MCF 10A (cell line): ENCODE measurements around the gene PAIP2B. TPM values are rescaled to one million over a fixed set of nuclear protein-coding genes. Genes with fewer than 3 reads are reported as not detected.
A peak's percentile ranks its signal among the peaks of the same experiment; 100 is the strongest.

Experiments
- BruUV-seq: library from RNA; stranded (reverse); fragments of 400-500 nt; replicated peaks from 2 replicates; lab custom pipeline; 2021; lab: Mats Ljungman, UMichigan
- CTCF ChIA-PET: fragments of 300-600 bp; sonication (Branson Sonifier 250); formaldehyde crosslinking; extraction: SDS; loops from one replicate; lab custom pipeline; 2021; ENCODE audit warnings: antibody characterized with exemption, inconsistent platforms; lab: Yijun Ruan, JAX
- POLR2A ChIA-PET: fragments of 300-600, 350-650 bp; sonication (Branson Sonifier 250); formaldehyde crosslinking; extraction: SDS; loops from one replicate; lab custom pipeline; 2020; ENCODE audit warnings: antibody characterized with exemption, inconsistent platforms; lab: Yijun Ruan, JAX
- DNase-seq: peaks from one replicate; pipeline ENCODE4 v3.0.0-alpha.2; 2018; ENCODE audit not compliant: unreplicated experiment
- H3K27ac Mint-ChIP-seq: one replicate; pipeline ENCODE4 v1.8.0; 2022; ENCODE audit warnings: mild to moderate bottlenecking, low read depth, mixed read lengths; ENCODE audit not compliant: unreplicated experiment
- H3K27me3 Mint-ChIP-seq: one replicate; pipeline ENCODE4 v1.8.0; 2022; ENCODE audit warnings: mixed read lengths; ENCODE audit not compliant: insufficient read depth, unreplicated experiment
- H3K36me3 Mint-ChIP-seq: one replicate; pipeline ENCODE4 v1.8.0; 2022; ENCODE audit warnings: mild to moderate bottlenecking, moderate library complexity, mixed read lengths; ENCODE audit not compliant: insufficient read depth, unreplicated experiment
- H3K4me1 Mint-ChIP-seq: one replicate; pipeline ENCODE4 v1.8.0; 2022; ENCODE audit warnings: mixed read lengths; ENCODE audit not compliant: insufficient read depth, unreplicated experiment
- H3K4me3 Mint-ChIP-seq: one replicate; pipeline ENCODE4 v1.8.0; 2022; ENCODE audit warnings: mild to moderate bottlenecking, moderate library complexity, mixed read lengths; ENCODE audit not compliant: unreplicated experiment
- H3K9me3 Mint-ChIP-seq: one replicate; pipeline ENCODE4 v1.8.0; 2022; ENCODE audit warnings: mixed read lengths; ENCODE audit not compliant: unreplicated experiment
- intact Hi-C: fragments of 100-400 bp; cut with micrococcal nuclease; formaldehyde crosslinking; loops from 2 replicates; pipeline ENCODE4 v1.14.1; 2022
- total RNA-seq: library from RNA; stranded (reverse); gene quantifications from 2 replicates; pipeline ENCODE4 v1.2.3, GENCODE V29; 2022
- TF ChIP-seq, protein P1 (sequence below): fragments of 200-600 bp; IDR thresholded peaks from one replicate; pipeline ENCODE4 v1.8.0; 2022; ENCODE audit warnings: antibody characterized with exemption, mild to moderate bottlenecking; ENCODE audit not compliant: unreplicated experiment

Gene PAIP2B
- total RNA-seq, 1 experiment from 2014 or later: 1.4 TPM

DNA sequence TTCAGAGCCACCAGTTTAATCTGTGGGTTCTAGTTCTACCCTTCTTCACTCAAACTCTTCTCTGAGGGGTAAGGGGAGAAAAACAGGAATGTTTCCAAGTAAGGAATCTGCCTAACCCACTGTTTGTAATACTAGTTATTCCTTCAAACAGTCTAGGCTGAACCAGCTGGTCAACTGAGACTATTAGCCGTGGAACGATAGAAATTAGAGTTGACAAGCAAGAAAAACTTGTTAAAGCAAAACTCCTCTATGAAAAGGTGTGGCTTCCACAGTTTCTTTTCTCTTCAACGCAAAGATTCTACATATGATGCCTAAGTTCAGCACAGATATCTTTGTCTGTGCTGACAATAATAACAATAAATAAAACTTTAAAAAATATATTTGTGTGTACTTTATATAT, 11.5 kb downstream of the PAIP2B start:
- TF ChIP-seq, protein P1, sequence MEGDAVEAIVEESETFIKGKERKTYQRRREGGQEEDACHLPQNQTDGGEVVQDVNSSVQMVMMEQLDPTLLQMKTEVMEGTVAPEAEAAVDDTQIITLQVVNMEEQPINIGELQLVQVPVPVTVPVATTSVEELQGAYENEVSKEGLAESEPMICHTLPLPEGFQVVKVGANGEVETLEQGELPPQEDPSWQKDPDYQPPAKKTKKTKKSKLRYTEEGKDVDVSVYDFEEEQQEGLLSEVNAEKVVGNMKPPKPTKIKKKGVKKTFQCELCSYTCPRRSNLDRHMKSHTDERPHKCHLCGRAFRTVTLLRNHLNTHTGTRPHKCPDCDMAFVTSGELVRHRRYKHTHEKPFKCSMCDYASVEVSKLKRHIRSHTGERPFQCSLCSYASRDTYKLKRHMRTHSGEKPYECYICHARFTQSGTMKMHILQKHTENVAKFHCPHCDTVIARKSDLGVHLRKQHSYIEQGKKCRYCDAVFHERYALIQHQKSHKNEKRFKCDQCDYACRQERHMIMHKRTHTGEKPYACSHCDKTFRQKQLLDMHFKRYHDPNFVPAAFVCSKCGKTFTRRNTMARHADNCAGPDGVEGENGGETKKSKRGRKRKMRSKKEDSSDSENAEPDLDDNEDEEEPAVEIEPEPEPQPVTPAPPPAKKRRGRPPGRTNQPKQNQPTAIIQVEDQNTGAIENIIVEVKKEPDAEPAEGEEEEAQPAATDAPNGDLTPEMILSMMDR: no peak
- Mint-ChIP-seq H3K9me3 (no peaks in the 10 kb centered on the region), H3K27me3 (no peaks in the 10 kb centered on the region), H3K27ac (no peak overlapping the region), H3K4me1 (peaks cover 16% of the 10 kb centered on the region), H3K36me3 (no peaks in the 10 kb centered on the region), H3K4me3 (no peak overlapping the region)
- CTCF ChIA-PET: interaction anchor here (1.9 kb wide), 1 partner anchor 8 kb away, joined by 5 read pairs; no protein-coding TSS in a partner anchor
- no peak for DNase-seq
- intact Hi-C loops: no loop called here
- POLR2A ChIA-PET: interaction anchor here (1.0 to 1.2 kb wide), 2 partner anchors 10 to 12 kb away, joined by 6 read pairs; partner anchors contain the start of gene PAIP2B
- no TSS peak for BruUV-seq

DNA sequence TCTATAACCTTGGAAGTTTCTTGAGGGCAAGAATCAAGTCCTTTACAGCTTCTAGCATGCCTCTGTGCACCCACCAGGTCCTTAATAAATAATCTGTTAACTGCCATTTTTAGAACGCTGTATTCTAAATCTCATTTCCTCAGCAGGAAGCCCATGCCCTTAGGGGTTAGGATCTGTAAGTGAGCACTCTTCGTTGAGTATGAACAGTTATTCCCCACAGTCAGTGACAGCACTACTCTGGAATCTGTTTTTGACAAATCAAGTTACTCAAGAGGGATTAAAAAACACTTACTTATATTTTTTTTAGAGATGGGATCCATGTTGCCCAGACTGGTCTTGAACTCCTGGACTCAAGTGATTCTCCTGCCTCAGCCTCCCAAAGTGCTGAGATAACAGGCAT, 14.6 kb downstream of the PAIP2B start:
- Mint-ChIP-seq H3K36me3 (no peaks in the 10 kb centered on the region), H3K4me1 (peaks cover 16% of the 10 kb centered on the region), H3K27me3 (no peaks in the 10 kb centered on the region), H3K9me3 (no peaks in the 10 kb centered on the region), H3K4me3 (no peak overlapping the region), H3K27ac (no peak overlapping the region)
- ChIA-PET POLR2A (interaction anchor here (0.6 to 1.8 kb wide), 2 partner anchors 14 to 503 kb away, joined by 4 to 7 read pairs; partner anchors contain the start of gene PAIP2B), CTCF (interaction anchor here (0.6 to 2.5 kb wide), 3 partner anchors 11 to 188 kb away, joined by 3 to 7 read pairs (median 4); no protein-coding TSS in a partner anchor)
- peak; percentile 32 for DNase-seq
- TF ChIP-seq, protein P1: no peak
- no TSS peak for BruUV-seq
- intact Hi-C loops: no loop called here

DNA sequence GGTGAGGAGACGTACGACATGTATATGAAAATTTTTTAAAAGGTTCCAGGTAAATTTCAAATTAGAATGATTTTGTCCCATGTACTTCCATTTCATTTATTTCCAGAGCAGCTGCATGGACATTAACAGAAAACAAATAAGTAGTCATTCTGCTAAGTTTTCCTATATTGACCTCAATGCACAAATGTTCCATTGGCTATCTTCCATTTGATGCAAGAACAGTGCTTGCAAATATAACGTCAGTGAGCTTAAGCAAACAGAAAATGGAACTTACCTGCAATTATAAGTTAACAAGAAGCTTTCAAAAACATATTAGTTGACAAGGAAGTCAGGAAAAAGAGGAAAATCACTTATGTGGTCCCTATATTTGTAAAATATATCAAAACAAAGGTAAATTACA, 16.6 kb downstream of the PAIP2B start:
- intact Hi-C loops: no loop called here
- Mint-ChIP-seq H3K36me3 (no peaks in the 10 kb centered on the region), H3K27me3 (no peaks in the 10 kb centered on the region), H3K4me3 (no peak overlapping the region), H3K27ac (no peak overlapping the region), H3K4me1 (peaks cover 10% of the 10 kb centered on the region), H3K9me3 (no peaks in the 10 kb centered on the region)
- DNase-seq: no peak
- ChIA-PET POLR2A (interaction anchor here (0.8 to 1.0 kb wide), 3 partner anchors 39 to 141 kb away, joined by 3 read pairs; no protein-coding TSS in a partner anchor), CTCF (interaction anchor here (0.6 to 1.8 kb wide), 3 partner anchors 11 to 182 kb away, joined by 3 to 8 read pairs (median 4); no protein-coding TSS in a partner anchor)
- TF ChIP-seq, protein P1: no peak
- no TSS peak for BruUV-seq

DNA sequence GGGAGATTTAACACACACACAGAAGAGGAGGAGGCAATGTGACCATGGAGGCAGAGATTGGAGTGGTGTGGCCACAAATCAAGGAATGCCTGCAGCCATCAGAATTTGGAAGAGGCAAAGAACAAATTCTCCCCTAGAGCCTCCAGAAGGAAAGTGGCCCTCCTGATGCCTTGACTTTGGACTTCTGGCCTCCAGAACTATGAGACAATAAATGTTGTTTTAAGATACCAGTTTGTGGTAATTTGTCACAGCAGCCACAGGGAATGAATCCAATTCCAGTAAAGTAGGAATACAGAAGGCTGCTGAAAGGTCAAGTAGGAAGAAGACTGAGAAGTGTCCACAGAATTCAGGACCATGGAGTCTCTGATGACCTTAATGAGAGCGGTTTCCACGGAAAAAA, 18.1 kb downstream of the PAIP2B start:
- H3K27ac Mint-ChIP-seq: no peak overlapping the region
- no peak overlapping the region for H3K4me3 Mint-ChIP-seq
- H3K9me3 Mint-ChIP-seq: no peaks in the 10 kb centered on the region
- POLR2A ChIA-PET: no interaction called here
- H3K4me1 Mint-ChIP-seq: peaks cover 6% of the 10 kb centered on the region
- CTCF ChIA-PET: no interaction called here
- no peaks in the 10 kb centered on the region for H3K36me3 Mint-ChIP-seq
- no peak for DNase-seq
- intact Hi-C loops: no loop called here
- TF ChIP-seq, protein P1: no peak
- no peaks in the 10 kb centered on the region for H3K27me3 Mint-ChIP-seq
- no TSS peak for BruUV-seq
